Activated CD4-positive, alpha-beta T cell treated with anti-CD3 and anti-CD28 coated beads for 48 hours (primary cell): ENCODE measurements around the gene GPC1.

Experiments used
- DNase-seq: peaks from one replicate; pipeline ENCODE4 v3.0.0-alpha.2; 2020

Gene GPC1

DNA sequence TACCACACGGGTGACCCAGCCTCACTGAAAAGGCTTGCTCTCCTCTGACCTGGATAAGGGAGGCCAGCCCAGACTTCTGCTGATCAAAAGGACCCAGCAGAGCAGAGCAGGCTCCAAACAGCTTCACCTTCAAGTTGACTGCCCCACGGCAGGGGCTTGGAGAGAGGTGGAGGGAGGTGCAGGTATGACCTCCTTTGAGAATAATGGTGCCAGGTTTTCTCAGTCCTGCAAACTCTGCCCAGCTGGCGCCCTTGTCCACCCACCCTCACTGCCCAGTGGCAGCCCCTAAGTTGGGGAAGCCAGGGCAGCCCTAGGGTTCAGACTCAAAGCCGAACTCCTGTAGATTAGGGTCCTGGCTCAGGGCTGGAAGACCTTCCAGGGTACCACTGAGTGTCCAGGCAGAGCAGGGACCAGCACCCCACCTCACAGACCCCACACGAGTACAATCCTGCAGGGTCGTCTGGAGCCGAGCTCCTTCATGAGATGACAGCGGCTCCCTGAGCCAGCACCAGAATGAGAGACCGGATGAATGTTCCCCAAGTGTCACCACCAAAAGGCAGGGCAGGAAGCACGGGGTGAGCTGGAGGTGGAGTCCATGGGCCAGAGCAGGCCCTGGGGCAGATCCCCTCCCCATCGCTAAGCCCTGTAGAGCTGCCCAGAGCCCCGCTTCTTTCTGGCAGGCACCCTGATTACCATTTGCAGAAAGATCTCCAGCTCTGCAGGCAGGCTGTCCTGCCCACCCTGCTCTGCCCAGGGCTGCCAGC is 3.6 kb upstream of the GPC1 start:
- DNase-seq, result peak; percentile 1

DNA sequence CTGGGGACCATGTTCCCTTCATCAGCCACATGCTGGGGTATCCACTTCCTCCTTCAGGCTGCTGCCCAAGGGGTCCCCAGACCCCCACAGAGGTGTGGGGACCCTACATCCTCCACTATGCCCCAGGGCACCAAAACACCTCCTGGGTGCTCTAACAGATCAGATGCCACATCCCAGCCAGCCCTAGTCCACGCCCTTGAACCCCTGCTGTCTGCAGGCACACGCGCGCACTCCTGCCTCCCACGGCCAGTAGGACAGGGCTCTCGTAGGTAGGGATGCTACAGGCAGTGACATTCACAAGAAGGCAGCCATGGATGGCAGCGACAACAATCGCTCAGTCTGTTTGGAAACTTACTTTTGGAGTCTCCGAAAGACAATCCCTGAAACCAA is 3.0 kb upstream of the GPC1 start:
- DNase-seq, result peak; percentile 2

GRCh38 chr2:240432820-240433801 is 2.4 kb upstream of the GPC1 start:
- no peak for DNase-seq

DNA sequence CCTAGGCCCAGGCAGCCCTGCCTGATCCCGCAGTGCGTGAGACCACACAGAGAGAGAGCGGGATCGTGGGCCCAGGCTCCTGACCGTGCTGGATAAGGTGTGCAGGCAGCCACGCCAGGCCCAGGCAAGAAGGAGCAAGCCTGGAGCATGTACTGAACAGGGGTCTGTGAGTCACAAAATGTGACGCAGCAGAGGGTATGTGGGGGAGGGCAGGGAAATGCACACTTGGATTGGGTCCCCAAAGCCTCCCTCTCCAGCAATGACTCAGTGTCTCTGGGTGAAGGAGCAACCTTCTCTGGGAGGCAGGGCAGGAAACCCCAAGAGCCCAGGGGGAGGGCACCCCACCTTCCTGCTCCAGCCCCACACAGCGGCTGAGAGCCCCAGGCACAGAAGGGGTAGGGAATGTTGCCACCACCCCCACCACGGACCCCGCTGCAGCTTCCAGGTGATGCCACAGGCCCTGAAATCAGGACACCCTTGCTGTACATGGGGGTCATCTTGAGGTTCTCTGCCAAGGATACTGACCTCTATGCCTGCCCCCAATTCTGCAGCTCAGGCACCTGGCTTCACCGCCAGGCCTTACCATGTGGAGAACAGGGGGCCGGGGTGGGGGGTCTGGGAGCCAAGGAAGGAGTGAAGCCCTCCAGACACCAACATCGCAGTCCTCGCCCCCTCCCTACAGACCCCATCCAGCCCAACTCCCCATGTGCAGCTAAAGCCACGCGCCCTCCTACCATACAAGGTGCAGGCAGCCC is 1.3 kb upstream of the GPC1 start:
- DNase-seq, result peak; percentile 55

- DNase-seq, result peak; percentile 86
Measured at GRCh38 chr2:240434728-240435456, 571 bp upstream of the GPC1 start.

DNA sequence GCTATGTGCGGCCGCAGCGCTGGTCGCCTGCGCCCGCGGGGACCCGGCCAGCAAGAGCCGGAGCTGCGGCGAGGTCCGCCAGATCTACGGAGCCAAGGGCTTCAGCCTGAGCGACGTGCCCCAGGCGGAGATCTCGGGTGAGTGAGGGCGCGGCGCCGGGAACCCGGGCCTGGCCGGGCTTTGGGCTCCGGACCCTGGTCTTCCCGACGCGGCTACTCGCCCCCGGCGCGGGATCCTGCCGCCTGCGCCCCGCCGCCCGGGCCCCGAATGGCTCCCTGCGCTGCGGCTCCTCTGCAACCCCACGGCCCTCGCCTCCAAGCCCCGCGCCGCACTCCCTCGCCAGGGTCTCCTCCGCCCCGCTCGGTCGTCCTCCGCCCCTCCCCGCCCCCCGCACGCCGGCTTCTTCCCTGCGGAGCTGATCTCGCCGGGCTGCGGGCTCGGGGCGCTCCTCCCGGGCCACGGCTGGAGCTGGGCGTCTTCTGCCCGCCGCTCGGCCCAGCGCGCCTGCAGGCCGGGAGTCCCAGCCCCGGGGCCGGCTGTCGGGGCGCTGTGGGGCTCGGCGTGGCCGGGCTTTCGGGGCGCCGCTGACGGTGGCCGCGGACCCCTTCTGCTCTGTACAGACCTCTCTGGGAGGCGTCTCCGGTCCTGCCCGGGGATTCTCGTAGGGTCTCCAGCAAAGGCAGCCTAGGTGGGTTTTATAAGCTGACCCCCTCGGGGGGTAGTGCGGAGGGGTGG is 652 bp downstream of the GPC1 start:
- DNase-seq, result no peak

DNA sequence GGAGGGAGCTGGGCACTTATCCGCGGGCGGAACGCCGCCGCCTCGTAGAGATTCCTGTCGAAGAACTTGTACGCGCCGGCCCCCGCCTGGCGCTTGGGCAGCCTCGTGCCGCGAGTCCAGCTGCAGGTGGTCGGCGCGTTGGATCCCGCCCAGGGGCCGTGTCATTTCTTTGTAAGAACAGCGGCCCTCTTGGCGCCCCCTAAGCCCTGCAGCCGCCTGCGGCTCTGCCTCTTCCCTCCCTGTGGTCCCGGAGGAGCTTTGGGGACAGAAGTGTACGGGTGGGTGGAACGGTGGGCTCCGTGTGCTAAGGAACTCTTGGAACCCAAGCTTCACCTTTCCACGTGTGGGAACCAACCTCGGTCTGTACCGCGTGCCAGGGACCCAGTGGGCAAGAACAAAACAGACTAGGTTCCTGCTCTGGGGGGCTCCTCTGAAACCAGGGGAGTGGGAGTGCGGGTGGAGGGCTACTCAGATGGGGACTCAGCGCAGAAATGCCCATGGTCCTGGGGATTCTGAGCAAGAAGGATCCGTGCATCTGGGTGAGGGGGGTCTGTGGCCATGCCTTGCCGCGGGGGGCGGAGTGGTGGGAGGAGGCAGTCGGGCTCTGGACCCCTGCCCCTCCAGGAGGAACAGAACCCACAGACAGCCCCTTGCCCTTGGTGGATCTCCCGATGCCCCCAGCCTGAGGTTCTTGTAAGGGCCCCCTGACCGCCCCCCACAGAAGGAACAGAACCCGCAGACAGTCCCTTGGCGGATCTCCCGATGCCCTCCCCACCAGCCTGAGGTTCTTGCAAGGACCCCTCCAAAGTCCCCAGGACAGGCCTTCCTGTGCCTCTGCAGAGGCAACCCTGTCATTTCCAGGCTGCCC is 1.5 kb downstream of the GPC1 start:
- DNase-seq, result no peak

- DNase-seq, result no peak
Measured at GRCh38 chr2:240437551-240437860, 2.0 kb downstream of the GPC1 start.

- peak; percentile 75 for DNase-seq
Measured at GRCh38 chr2:240437861-240438809, 2.7 kb downstream of the GPC1 start.

GRCh38 chr2:240438810-240439697 is 3.6 kb downstream of the GPC1 start:
- DNase-seq, result no peak

GRCh38 chr2:240439698-240440151 is 4.3 kb downstream of the GPC1 start:
- no peak for DNase-seq

GRCh38 chr2:240440251-240440650 is 4.8 kb downstream of the GPC1 start:
- no peak for DNase-seq

GRCh38 chr2:240440704-240441320 is 5.3 kb downstream of the GPC1 start:
- no peak for DNase-seq

GRCh38 chr2:240441326-240441992 is 6.0 kb downstream of the GPC1 start:
- no peak for DNase-seq

- no peak for DNase-seq
Measured at GRCh38 chr2:240441993-240442411, 6.5 kb downstream of the GPC1 start.

DNA sequence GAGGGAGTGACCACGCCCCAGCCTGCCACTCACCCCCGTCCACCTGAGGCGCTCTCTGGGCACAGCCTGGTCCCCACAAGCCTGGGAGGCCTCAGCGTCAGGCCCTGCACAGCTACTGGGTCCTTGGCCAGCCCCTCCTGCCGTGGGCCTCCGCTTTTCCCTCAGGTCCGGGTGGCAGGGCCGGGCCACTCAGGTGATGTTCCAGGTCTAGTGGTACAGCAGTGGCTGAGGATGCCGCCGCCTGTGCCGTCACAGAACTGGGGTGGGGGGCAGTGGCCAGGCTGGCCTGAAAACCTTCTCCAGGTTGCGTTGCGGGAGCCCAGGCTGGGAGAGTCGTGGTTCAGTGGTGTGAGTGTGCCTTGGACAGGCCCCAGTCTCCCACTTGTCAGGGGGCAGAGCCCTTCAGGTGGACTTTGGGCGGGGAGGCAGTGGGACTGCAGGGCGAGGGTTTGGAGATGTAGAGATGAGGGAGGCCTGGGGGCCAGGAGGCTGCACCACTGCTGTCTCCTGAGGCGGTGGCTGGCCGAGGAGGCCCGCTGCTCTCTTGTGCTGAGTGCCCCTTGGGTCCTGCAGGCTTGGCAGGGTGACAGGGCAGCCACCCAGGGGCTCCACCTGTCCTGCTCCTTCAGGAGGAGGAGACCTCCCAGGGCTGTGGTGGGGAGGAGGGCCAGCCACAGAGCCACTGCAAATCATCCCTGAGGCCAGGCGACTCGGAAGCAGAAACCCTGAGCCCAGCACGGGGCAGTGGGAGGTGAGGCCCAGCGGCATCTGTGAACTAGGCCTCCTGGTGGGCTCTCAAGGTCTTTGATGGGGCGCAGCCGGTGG is 7.6 kb downstream of the GPC1 start:
- no peak for DNase-seq
